ENCODE measurements around the gene FAM76B.

DNA sequence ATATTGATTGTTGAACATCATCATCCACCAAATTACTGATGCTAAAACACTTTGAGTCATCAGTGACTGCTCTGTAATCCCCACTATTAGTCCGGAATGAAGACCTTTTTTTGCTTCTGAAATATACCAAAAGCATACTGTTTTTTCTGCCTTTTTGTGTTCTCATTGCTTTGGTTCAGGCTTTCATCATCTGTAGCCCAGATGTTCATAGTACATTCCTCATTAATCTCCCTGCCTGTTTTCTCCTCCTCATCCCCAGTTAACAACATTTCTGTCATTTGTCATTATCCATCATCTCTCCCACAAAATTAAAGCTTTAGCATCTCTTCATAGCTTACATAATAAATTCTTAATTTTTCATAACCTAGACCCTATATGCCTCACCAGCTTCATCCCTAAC lies 10.0 kb upstream of the FAM76B start:
- TF ChIP-seq EZH2 (IDR thresholded peaks at IDR 0.05; ENCODE audit: borderline replicate concordance, low read depth, low read length, poor library complexity, severe bottlenecking), result no peak
- TF ChIP-seq, protein P1, sequence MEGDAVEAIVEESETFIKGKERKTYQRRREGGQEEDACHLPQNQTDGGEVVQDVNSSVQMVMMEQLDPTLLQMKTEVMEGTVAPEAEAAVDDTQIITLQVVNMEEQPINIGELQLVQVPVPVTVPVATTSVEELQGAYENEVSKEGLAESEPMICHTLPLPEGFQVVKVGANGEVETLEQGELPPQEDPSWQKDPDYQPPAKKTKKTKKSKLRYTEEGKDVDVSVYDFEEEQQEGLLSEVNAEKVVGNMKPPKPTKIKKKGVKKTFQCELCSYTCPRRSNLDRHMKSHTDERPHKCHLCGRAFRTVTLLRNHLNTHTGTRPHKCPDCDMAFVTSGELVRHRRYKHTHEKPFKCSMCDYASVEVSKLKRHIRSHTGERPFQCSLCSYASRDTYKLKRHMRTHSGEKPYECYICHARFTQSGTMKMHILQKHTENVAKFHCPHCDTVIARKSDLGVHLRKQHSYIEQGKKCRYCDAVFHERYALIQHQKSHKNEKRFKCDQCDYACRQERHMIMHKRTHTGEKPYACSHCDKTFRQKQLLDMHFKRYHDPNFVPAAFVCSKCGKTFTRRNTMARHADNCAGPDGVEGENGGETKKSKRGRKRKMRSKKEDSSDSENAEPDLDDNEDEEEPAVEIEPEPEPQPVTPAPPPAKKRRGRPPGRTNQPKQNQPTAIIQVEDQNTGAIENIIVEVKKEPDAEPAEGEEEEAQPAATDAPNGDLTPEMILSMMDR (conservative IDR thresholded peaks at IDR 0.05; ENCODE audit: low read depth, low read length), result no peak

Measured in A673 (cell line).